ENCODE data around the gene PNPLA2.

Gene PNPLA2

DNA sequence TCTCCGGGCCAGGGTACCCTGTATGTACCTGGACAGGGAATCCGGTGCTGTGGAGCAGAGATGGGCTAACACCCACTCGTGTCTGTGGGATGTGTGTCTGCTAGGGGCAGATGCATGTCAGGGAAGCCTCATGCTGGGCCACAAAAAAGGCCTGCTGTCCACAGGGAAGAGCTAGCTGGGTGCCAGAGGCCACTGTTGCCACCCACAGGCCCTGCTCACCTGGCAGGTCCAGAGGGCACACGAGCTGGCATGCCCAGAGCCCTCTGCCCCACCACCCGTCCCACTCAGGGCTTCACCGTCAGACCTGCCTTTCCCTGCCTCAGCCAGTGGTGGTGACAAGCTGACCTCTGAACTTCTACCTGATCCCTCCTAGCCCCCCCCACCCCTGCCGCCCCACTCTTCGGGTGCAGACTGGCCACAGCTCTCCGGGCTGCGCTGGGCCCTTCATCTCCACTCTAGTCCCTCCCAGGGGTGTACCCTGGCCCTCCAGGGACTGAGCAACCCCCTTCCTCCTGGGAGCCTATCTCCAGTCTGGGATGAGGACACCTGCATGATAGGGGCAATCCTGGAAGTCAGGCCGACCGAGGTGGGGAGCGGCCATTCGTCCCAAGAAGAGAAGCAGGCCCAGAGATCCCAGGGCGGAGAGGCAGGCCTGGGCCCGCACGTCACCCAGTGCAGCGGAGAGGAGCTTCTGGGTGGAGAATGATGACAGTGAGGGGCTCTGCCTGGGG lies 22.0 kb upstream of the PNPLA2 start:
- no peak for DNase-seq
- in situ Hi-C loops (cut with HindIII; ENCODE audit: low pct_ligation_motif_present, low sequenced_read_pairs): no loop called here
- peak overlapping the region; percentile 80 for H3K4me3 ChIP-seq (ENCODE audit: low read depth, low read length)
- peaks cover 21% of the 10 kb centered on the region for H3K36me3 ChIP-seq (replicated peaks)
- H3K27me3 ChIP-seq (replicated peaks): no peaks in the 10 kb centered on the region
- TF ChIP-seq, protein P1, sequence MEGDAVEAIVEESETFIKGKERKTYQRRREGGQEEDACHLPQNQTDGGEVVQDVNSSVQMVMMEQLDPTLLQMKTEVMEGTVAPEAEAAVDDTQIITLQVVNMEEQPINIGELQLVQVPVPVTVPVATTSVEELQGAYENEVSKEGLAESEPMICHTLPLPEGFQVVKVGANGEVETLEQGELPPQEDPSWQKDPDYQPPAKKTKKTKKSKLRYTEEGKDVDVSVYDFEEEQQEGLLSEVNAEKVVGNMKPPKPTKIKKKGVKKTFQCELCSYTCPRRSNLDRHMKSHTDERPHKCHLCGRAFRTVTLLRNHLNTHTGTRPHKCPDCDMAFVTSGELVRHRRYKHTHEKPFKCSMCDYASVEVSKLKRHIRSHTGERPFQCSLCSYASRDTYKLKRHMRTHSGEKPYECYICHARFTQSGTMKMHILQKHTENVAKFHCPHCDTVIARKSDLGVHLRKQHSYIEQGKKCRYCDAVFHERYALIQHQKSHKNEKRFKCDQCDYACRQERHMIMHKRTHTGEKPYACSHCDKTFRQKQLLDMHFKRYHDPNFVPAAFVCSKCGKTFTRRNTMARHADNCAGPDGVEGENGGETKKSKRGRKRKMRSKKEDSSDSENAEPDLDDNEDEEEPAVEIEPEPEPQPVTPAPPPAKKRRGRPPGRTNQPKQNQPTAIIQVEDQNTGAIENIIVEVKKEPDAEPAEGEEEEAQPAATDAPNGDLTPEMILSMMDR (IDR thresholded peaks at IDR 0.05; ENCODE audit: low read depth, low read length, missing control alignments): no peak
- H3K27ac ChIP-seq: peak overlapping the region; percentile 79

DNA sequence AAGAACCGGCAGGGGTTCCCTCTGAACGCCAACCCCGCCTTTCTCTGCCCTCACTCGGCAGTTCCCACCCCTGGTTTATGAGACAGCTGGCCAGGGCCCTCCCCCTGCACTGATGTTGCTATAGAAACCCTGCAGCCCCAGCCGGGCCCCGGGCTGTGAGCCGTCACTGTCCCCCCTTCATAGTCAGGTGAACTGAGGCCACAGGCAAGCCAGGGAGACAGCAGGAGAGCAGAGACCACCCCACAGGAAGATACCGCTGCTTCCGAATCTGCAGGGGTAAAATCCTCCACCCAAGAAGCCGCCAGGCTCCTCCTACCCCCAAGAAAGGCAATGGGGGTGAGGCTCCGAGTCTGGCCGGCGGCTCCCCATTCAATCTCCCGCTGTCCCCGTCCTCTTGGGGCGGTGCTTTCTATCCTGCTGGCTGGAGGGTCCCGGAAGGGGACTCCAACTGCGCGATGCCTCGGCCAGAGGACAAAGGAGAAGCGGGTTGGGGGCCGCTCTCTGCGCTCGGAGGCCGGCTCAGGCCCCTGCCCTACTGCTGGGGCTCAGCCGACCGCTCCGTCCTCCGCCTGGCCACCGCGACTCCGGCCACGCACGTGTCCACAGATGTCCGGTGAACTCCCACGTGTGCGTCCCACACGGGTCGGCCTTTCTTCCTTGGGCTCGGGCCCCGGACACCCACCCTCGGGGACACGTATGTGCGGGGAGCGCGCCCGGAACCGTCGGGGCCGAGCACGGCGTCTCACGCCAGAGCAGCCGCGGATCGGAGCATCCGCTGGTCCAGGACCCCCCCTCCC lies 21.2 kb upstream of the PNPLA2 start:
- DNase-seq: peak; percentile 85
- Histone ChIP-seq H3K27me3 (replicated peaks) (no peaks in the 10 kb centered on the region), H3K36me3 (replicated peaks) (peaks cover 22% of the 10 kb centered on the region), H3K27ac (peak overlapping the region; percentile 79), H3K4me3 (ENCODE audit: low read depth, low read length) (peak overlapping the region; percentile 80)
- TF ChIP-seq, protein P1 (IDR thresholded peaks at IDR 0.05; ENCODE audit: low read depth, low read length, missing control alignments): no peak
- in situ Hi-C loops (cut with HindIII; ENCODE audit: low pct_ligation_motif_present, low sequenced_read_pairs): no loop called here

DNA sequence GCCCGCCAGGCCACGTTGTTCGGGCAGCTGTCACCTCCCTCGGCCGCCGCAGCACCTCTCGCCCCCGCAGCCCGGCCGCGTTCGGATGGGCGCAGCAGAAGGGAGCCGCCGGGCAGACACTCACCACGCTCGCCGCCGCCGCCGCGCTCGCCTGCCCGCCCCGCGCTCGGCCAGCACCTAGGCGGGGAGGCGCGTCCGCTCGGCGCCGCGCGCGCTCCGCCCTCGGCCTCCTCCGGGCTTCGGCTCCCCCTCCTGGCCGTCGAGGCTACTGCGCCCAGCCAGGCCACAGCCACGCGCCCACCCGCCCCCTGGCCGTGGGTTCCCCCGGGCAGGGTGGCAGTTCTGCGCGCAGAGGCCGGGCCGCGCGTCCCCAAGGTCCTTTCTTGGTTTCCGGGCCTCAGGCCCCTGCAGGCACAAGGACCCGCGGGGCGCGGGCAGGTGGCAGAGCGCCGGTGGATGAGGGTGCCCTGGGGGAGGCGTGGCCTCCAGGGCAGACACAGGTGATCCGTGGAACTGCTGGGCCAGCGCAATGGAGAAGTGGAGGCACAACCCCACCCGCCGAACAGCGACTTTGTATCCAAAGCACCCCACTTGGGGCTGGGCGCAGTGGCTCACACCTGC lies 20.5 kb upstream of the PNPLA2 start, which contains the start of gene SLC25A22:
Gene SLC25A22 (minus strand): TSS at position 189 of the 621 bp plus-strand sequence. CDS start 3,275 bp downstream, outside the sequence.
- peak within 1 kb of the TSS; percentile 79 for H3K27ac ChIP-seq
- peaks cover 20% of the 10 kb centered on the region for H3K36me3 ChIP-seq (replicated peaks)
- peak within 1 kb of the TSS; percentile 80 for H3K4me3 ChIP-seq (ENCODE audit: low read depth, low read length)
- peak; percentile 57 for DNase-seq
- in situ Hi-C loops (cut with HindIII; ENCODE audit: low pct_ligation_motif_present, low sequenced_read_pairs): no loop called here
- TF ChIP-seq, protein P1 (IDR thresholded peaks at IDR 0.05; ENCODE audit: low read depth, low read length, missing control alignments): peak; percentile 60
- H3K27me3 ChIP-seq (replicated peaks): no peaks in the 10 kb centered on the region

DNA sequence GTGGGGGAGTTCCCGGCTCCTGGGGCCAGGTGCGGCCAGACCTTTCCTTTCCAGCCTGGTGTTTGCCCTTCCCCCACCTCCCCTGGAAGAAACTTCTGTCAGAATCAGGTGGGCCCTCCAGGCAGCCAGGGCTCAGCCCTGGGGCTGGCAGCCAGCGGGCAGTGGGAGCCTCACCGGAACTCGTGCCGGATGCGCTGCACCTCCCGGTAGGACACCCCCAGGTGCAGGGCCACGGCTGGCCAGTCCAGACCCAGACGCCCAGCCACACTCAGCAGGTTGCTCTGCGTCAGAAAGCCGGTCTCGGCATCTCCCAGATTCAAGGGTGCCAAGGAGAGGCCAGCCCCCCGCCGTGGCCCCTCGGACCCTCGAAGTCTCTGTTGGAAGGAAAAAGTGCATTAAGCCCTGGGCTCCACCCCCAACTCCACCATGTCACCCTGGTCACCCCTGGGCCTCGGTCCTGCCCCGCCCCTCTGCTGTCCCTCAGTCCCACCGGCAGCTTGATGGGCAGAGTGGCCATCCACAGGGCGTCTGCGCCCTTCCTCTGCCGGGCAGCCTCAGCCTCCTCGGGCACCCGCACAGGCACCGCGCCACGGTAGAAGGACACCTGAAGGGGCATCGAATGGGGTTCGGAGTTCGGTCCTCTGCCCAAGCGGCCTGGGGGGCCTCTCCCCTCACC lies 18.9 kb upstream of the PNPLA2 start:
- TF ChIP-seq, protein P1 (IDR thresholded peaks at IDR 0.05; ENCODE audit: low read depth, low read length, missing control alignments): no peak
- in situ Hi-C loops (cut with HindIII; ENCODE audit: low pct_ligation_motif_present, low sequenced_read_pairs): no loop called here
- Histone ChIP-seq H3K36me3 (replicated peaks) (peaks cover 13% of the 10 kb centered on the region), H3K4me3 (ENCODE audit: low read depth, low read length) (no peak overlapping the region), H3K27me3 (replicated peaks) (no peaks in the 10 kb centered on the region), H3K27ac (no peak overlapping the region)
- no peak for DNase-seq

DNA sequence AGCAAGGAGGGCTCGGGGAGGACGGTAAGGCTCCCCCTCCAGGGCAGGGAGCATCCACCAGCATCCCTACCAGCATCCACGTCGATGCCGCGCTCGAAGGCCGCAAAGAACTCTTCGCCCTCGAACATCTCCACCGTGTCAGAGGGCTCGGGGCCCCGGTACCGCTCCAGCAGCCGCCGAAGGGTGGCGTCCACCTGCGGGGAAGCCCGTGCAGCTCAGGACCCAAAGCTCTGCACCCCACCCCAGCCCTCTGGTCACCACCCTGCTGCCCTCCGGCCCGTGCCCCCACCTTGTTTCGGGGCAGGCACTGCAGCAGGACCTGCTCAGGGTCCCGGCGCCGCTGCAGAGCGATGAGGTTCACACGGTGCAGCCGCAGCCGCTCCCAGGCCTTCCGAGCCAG lies 18.2 kb upstream of the PNPLA2 start:
- DNase-seq: no peak
- no peaks in the 10 kb centered on the region for H3K27me3 ChIP-seq (replicated peaks)
- peaks cover 13% of the 10 kb centered on the region for H3K36me3 ChIP-seq (replicated peaks)
- in situ Hi-C loops (cut with HindIII; ENCODE audit: low pct_ligation_motif_present, low sequenced_read_pairs): no loop called here
- H3K4me3 ChIP-seq (ENCODE audit: low read depth, low read length): no peak overlapping the region
- no peak overlapping the region for H3K27ac ChIP-seq
- TF ChIP-seq, protein P1 (IDR thresholded peaks at IDR 0.05; ENCODE audit: low read depth, low read length, missing control alignments): no peak
